Activated naive CD8-positive, alpha-beta T cell treated with anti-CD3 and anti-CD28 coated beads, Interleukin-2, amount 50 U/mL, for 24 hours (primary cell): ENCODE results near the gene SEMA3D.

Source experiments
- ATAC-seq: fragments of 150-1000 bp; cut with Tn5 transposase; one replicate; pipeline ENCODE4 v1.10.0; 2021
- DNase-seq: peaks from one replicate; pipeline ENCODE4 v3.0.0; 2021
- H3K27ac Mint-ChIP-seq: one replicate; pipeline ENCODE4 v1.8.0; 2021; ENCODE audit warnings: mild to moderate bottlenecking, mixed read lengths
- H3K27me3 Mint-ChIP-seq: one replicate; pipeline ENCODE4 v1.8.0; 2021; ENCODE audit warnings: mixed read lengths
- H3K36me3 Mint-ChIP-seq: one replicate; pipeline ENCODE4 v1.8.0; 2021; ENCODE audit warnings: low read depth, mixed read lengths
- H3K4me1 Mint-ChIP-seq: one replicate; pipeline ENCODE4 v1.8.0; 2021; ENCODE audit warnings: mixed read lengths
- H3K4me3 Mint-ChIP-seq: one replicate; pipeline ENCODE4 v1.8.0; 2021; ENCODE audit warnings: mild to moderate bottlenecking, moderate library complexity, mixed read lengths
- H3K9me3 Mint-ChIP-seq: one replicate; pipeline ENCODE4 v1.8.0; 2021; ENCODE audit warnings: mixed read lengths

Gene SEMA3D

DNA sequence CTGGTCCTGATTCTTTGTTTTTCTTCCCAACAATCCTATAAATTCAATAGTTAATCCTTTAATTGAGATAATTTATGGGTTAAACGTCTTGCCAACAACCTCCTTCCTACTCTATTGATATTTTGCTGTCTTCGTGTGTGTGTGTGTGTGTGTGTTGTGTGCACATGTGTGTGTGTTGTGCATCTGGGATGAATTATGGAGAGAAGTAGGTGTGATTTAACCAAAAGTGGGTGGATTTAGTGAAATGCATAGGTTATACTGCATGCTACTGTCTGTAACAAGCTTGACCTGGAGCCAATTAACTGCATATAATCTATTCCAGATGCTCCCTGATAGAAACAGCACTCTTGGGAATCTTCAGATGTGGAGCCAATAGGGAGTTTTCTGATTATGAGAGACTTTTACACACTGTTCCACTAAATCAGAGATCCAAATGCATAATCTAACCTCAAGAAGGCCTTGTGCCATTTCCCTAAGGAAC, 61.2 kb downstream of the SEMA3D start:
- ATAC-seq = no peak
- no peak for DNase-seq
- H3K36me3 Mint-ChIP-seq = no peaks in the 10 kb centered on the region
- no peak overlapping the region for H3K4me3 Mint-ChIP-seq
- no peaks in the 10 kb centered on the region for H3K4me1 Mint-ChIP-seq
- H3K27me3 Mint-ChIP-seq = no peaks in the 10 kb centered on the region
- H3K27ac Mint-ChIP-seq = no peak overlapping the region
- no peaks in the 10 kb centered on the region for H3K9me3 Mint-ChIP-seq

DNA sequence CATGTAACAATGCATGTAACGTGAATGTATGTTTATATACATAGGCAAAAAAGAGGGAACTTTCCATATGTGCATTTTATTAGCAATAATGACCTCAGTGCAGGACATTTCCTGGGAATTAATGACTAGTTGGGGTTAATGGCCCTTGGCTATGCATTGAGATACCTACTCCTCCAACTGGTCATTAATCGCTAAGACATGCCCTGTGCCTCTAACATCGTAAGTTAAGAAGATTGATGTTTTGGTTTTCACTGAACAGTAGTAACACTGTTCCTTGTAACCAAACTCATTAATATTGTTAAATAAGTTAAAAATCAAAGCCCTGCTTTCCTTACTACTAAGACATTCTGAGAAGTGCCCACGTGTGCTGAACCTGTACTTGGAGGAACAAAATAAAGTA, 61.7 kb downstream of the SEMA3D start:
- Mint-ChIP-seq H3K4me3 (no peak overlapping the region), H3K27ac (no peak overlapping the region), H3K9me3 (no peaks in the 10 kb centered on the region), H3K36me3 (no peaks in the 10 kb centered on the region), H3K27me3 (no peaks in the 10 kb centered on the region), H3K4me1 (no peaks in the 10 kb centered on the region)
- no peak for DNase-seq
- no peak for ATAC-seq

DNA sequence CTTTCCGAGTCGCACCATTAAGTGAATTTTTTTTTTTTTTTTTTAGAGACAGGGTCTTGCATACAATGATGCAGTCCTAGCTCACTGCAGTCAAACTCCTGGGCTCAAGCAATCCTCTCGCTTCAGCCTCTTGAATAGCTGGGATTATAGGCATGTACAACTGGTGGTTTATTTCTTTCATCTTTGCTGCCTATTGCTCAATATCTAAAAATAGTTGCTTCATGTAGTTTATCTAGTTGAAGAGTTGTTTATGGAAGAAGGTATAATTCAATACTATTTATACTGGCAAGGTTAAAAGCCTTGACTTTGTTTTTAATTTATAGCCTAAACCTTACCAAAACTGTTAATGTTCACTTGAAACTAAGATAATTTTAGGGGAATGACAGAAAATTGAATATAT, 66.9 kb downstream of the SEMA3D start:
- Mint-ChIP-seq H3K9me3 (no peaks in the 10 kb centered on the region), H3K4me3 (no peak overlapping the region), H3K27me3 (no peaks in the 10 kb centered on the region), H3K27ac (no peak overlapping the region), H3K4me1 (no peaks in the 10 kb centered on the region), H3K36me3 (no peaks in the 10 kb centered on the region)
- DNase-seq = no peak
- ATAC-seq = no peak

DNA sequence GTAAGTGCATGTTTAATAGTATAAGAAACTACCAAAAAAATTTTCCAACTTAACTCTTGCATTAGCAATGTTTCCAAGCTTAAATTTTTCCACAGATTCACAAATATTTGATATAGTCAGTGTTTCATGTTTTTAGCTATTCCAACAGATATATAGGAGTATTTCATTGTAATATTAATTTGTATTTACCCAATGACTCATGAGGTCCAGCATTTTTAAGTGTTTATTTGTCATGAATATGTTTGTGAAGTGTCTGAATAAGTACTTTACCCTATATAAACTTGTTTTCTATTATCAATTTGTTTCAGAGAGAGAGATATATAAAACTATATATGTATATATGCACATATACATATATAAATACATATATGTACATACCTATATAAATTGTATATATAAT, 71.0 kb downstream of the SEMA3D start:
- no peaks in the 10 kb centered on the region for H3K27me3 Mint-ChIP-seq
- no peaks in the 10 kb centered on the region for H3K4me1 Mint-ChIP-seq
- ATAC-seq (no peak), DNase-seq (no peak)
- no peaks in the 10 kb centered on the region for H3K36me3 Mint-ChIP-seq
- no peak overlapping the region for H3K27ac Mint-ChIP-seq
- H3K9me3 Mint-ChIP-seq = no peaks in the 10 kb centered on the region
- no peak overlapping the region for H3K4me3 Mint-ChIP-seq

DNA sequence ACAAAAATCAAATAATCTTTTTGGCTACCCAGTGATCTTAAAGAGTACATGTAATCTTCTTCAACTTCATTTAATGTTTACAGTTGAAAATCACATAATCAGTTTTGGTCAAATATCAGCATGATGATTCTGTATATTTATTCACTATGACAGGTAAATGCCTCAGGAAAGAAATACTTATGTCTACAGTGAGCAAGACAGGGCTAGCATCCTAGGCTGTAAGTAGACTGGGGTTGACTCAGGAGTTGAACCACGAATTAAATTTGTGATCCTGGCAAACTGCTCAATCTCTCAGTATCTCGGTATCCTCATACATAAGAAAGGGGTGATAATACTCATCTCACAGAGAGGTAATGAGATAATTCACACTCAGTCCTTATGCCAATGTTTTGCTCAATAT, 71.8 kb downstream of the SEMA3D start:
- H3K36me3 Mint-ChIP-seq = no peaks in the 10 kb centered on the region
- H3K4me3 Mint-ChIP-seq = no peak overlapping the region
- H3K4me1 Mint-ChIP-seq = no peaks in the 10 kb centered on the region
- no peaks in the 10 kb centered on the region for H3K27me3 Mint-ChIP-seq
- no peak for ATAC-seq
- DNase-seq = no peak
- H3K9me3 Mint-ChIP-seq = no peaks in the 10 kb centered on the region
- H3K27ac Mint-ChIP-seq = no peak overlapping the region

DNA sequence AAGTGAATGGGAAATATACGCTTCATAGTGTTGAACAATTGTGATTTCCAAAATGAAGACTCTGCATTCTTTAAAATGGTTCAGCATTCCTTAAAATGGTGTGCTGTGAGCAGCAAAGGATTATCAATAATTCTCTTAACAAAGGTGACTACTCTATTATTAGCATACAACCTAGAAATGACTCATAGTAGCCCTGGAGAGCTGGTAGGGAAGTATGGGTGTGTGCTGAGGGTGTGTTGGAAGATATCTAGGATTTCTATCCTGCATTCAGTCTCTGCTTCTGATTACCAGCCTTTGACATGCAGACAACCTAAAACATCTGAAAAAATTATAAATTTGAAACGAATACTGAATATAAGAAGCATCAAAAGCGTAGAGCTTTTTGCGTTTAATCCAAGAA, 72.5 kb downstream of the SEMA3D start:
- Mint-ChIP-seq H3K36me3 (no peaks in the 10 kb centered on the region), H3K27me3 (no peaks in the 10 kb centered on the region), H3K9me3 (no peaks in the 10 kb centered on the region), H3K27ac (no peak overlapping the region), H3K4me1 (no peaks in the 10 kb centered on the region), H3K4me3 (no peak overlapping the region)
- no peak for DNase-seq
- no peak for ATAC-seq

DNA sequence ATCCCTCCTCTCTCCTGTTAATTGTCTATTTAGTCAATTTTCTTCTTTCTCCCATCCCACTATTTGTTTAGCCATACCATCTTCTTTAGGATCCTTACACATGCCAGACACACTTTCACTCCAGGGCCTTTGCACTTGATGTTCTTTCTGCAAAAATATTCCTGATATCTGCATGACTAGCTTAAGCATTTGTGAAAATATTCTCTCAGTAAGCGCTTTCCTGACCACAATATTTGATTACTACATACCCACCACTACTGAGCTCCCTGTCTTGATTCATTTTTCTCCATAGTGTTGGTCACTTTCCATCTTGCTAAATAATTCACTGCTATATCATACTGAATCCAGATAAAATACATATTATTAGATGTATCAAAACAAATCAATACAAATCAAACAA, 75.1 kb downstream of the SEMA3D start:
- Mint-ChIP-seq H3K27me3 (no peaks in the 10 kb centered on the region), H3K27ac (no peak overlapping the region), H3K9me3 (no peaks in the 10 kb centered on the region), H3K4me1 (no peaks in the 10 kb centered on the region), H3K4me3 (no peak overlapping the region), H3K36me3 (no peaks in the 10 kb centered on the region)
- DNase-seq (no peak), ATAC-seq (no peak)

DNA sequence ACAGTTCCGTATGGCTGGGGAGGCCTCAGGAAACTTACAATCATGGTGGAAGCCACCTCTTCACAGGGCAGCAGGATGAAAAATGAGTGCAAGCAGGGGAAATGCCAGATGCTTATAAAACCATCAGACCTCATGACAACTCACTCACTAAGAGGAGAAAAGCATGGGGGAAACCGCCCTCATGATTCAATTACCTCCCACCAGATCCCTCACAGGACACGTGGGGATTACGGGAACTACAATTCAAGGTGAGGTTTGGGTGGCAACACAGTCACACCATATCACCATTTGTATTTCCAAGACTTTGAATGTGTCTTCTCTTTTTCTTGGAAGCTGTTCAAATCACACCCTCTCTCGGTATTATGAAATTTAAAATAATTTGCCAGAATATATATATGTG, 80.1 kb downstream of the SEMA3D start:
- no peaks in the 10 kb centered on the region for H3K9me3 Mint-ChIP-seq

DNA sequence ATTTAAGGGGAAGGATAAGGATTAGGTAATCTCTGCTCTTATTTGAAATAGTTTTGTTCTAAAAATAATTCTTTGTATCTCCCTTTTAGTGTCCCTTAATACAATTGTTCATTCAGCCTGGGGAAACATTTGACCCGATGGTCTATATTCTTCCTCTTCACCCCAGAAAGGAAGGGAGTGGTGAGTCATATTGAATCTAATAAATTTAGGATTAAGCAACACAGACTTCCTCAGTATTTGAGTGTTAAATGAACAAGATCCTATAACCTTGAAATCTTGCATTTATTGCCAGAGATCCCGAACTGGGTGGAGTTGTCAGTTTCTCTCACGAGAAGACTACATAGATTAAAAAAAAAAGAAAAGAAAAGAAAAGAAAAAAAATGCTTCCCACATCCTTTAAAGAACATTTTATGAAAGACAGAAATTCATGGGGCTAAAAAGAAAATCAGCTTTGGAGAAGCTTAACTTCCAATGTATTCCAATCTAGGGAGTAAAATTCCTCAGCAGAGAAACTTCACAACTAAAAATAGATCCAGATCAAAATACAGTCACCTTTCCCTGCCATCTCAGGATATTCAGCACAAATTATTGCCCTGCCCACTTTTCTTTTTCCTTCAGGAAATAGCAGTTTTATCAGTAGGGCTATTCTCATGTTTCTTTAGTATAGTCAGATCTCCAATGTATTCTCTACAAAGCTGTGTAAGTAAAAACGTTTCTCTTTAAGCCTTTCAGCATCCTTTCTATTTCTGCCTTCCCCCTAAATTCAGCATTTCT, 82.2 kb downstream of the SEMA3D start:
- no peaks in the 10 kb centered on the region for H3K4me1 Mint-ChIP-seq
- ATAC-seq (no peak), DNase-seq (no peak)
- no peaks in the 10 kb centered on the region for H3K9me3 Mint-ChIP-seq
- no peak overlapping the region for H3K27ac Mint-ChIP-seq
- H3K27me3 Mint-ChIP-seq = no peaks in the 10 kb centered on the region
- H3K4me3 Mint-ChIP-seq = no peak overlapping the region
- H3K36me3 Mint-ChIP-seq = no peaks in the 10 kb centered on the region

More for the DNA sequence above, 80.1 kb downstream of the SEMA3D start:
- Mint-ChIP-seq H3K4me3 (no peak overlapping the region), H3K4me1 (no peaks in the 10 kb centered on the region), H3K36me3 (no peaks in the 10 kb centered on the region), H3K27ac (no peak overlapping the region), H3K27me3 (no peaks in the 10 kb centered on the region)
- ATAC-seq = no peak
- DNase-seq = no peak

DNA sequence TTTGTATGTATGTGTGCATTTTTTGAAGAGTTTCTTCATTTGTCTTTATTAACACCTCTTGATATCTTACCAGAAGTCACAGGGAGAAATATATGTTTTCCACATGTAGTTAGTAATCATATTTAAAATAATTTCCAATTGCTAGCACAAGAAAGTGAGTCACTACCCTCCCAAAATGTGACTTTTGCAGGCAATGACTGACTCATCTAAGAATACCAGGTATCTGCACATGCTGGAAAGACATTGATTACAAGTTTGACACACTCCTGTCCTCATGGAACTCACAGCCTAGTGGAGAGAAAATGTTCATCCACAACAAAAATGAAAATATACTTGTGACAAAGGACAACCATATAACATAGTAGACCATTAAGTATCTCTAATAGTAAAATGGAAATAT, 82.9 kb downstream of the SEMA3D start:
- H3K4me3 Mint-ChIP-seq = no peak overlapping the region
- DNase-seq (no peak), ATAC-seq (no peak)
- H3K4me1 Mint-ChIP-seq = no peaks in the 10 kb centered on the region
- H3K27me3 Mint-ChIP-seq = no peaks in the 10 kb centered on the region
- H3K9me3 Mint-ChIP-seq = no peaks in the 10 kb centered on the region
- no peak overlapping the region for H3K27ac Mint-ChIP-seq
- H3K36me3 Mint-ChIP-seq = no peaks in the 10 kb centered on the region

DNA sequence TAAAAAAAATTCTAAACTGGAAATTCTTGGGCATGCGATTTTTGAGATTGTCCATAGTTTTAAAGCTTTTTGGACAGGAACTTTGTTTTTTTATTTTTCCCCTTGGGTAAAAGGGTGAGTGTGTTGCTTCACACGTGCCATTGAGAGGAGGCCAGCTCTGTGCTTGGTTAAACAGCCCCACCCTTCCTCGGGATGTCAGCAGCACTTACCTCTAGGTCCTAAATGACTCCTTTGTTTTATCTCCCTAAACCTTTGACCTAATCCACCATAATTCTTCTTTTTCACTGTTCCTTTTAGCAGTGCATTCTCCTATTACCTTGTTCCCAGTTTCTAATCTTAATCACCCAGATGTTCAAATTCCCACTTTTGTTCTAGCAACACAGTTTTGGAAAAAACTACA, 83.5 kb downstream of the SEMA3D start:
- Mint-ChIP-seq H3K9me3 (no peaks in the 10 kb centered on the region), H3K4me3 (no peak overlapping the region), H3K36me3 (no peaks in the 10 kb centered on the region), H3K4me1 (no peaks in the 10 kb centered on the region), H3K27me3 (no peaks in the 10 kb centered on the region), H3K27ac (no peak overlapping the region)
- DNase-seq (no peak), ATAC-seq (no peak)

DNA sequence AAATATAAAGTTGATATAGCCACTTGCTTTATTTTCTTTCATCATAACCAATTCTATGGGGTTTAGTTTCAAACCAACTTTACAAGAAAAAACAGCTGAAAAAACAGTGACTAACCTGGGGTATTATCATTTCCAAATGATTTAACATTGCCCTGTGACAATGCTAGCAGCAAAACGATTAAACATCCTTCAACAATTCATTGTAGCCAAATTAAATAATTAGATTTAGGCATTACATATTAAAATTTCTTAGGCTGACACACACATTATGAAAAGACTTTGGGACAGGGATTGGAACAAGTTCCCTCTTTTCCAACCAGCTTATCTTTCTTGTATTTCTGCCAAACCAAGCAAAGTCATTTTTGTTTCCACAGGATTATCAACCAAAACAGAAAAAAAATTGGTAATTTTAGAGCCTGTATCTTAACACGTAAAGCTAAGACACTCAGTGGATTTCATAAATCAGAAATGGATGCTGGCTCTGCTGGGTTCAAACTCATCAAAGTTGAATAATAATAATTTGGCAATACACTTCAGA, 84.0 kb downstream of the SEMA3D start:
- H3K27ac Mint-ChIP-seq = no peak overlapping the region
- no peaks in the 10 kb centered on the region for H3K9me3 Mint-ChIP-seq
- ATAC-seq = no peak
- no peaks in the 10 kb centered on the region for H3K4me1 Mint-ChIP-seq
- H3K4me3 Mint-ChIP-seq = no peak overlapping the region
- no peaks in the 10 kb centered on the region for H3K36me3 Mint-ChIP-seq
- H3K27me3 Mint-ChIP-seq = no peaks in the 10 kb centered on the region
- DNase-seq = no peak

DNA sequence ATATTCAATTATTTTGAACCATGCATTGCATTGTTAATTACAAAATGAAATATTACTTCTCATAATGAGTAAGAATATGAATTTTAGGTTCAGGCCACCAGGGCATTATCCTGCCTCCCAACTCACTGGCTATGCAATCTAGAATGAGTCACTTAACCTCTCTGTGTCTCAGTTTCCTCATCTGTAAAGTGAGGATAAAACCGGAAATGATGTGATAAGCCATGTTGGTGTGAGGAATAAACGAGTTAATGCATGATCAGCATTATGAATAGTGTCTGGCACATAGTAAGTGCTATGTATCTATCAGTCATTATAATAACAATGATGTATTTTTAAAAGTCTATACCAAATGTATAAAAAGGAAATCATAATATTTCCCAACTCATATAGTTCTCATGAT, 85.5 kb downstream of the SEMA3D start:
- DNase-seq = no peak
- Mint-ChIP-seq H3K27ac (no peak overlapping the region), H3K36me3 (no peaks in the 10 kb centered on the region), H3K4me1 (no peaks in the 10 kb centered on the region), H3K27me3 (no peaks in the 10 kb centered on the region), H3K4me3 (no peak overlapping the region), H3K9me3 (no peaks in the 10 kb centered on the region)
- ATAC-seq = no peak

DNA sequence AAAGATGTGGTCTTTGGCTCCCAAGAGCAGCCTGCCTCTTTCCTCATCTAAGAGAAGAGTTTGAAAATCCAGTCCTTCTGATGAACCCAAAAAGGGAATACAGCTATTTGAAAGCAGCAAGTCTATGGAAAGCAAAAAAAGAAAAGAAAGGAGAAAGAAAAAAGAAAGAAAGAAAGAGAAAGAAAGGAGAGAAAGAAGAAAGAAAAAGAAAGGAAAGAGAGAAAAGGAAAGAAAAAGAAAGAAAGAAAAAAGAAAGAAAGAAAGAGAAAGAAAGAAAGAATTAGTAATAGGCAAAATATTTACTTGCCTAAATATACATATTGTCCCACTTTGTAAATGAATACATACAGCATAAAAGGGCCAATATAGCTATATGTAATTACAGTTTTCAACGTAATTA, 89.0 kb downstream of the SEMA3D start:
- no peaks in the 10 kb centered on the region for H3K4me1 Mint-ChIP-seq
- H3K9me3 Mint-ChIP-seq = no peaks in the 10 kb centered on the region
- H3K4me3 Mint-ChIP-seq = no peak overlapping the region

DNA sequence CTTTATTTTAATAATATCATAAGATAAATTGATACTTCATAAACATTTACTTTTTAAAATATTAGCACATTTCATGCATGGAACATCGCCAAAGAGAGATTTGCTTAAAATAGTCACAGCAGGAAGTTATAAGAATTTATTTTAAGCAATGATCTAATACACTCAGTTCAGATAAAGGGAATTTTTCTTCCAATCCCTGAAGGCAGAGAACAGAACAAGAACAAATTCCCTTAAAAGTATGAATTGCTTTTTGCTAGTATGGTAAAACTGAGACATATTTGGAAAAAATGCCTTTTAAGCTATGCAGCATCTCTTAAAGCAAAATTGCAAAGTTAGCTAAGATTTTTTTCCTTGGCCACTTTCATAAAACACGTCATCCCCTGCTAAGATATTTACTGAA, 91.0 kb downstream of the SEMA3D start:
- DNase-seq (no peak), ATAC-seq (no peak)
- H3K27ac Mint-ChIP-seq = no peak overlapping the region
- H3K4me3 Mint-ChIP-seq = no peak overlapping the region
- H3K4me1 Mint-ChIP-seq = no peaks in the 10 kb centered on the region
- H3K27me3 Mint-ChIP-seq = no peaks in the 10 kb centered on the region
- no peaks in the 10 kb centered on the region for H3K36me3 Mint-ChIP-seq
- H3K9me3 Mint-ChIP-seq = no peaks in the 10 kb centered on the region

More for the DNA sequence above, 89.0 kb downstream of the SEMA3D start:
- ATAC-seq (no peak), DNase-seq (no peak)
- Mint-ChIP-seq H3K27me3 (no peaks in the 10 kb centered on the region), H3K36me3 (no peaks in the 10 kb centered on the region), H3K27ac (no peak overlapping the region)

DNA sequence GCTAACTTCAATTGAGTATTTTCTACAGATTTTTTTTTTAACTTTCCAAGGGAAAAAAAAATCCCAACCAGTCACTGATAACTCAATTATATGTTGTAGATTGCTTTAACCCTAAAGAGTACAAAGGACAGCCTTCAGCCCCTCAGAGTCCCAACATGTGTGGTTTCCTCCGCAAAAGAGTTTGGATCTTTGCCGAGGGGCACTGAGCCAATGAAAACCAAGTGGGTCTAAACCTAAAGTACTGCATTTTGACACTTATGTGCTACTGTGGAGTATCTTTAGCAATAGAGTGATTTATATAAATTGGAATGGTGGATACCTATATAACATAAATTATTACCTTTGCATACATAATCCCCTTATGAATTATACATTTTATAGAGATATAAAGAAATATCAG, 91.5 kb downstream of the SEMA3D start:
- Mint-ChIP-seq H3K36me3 (no peaks in the 10 kb centered on the region), H3K4me3 (no peak overlapping the region), H3K9me3 (no peaks in the 10 kb centered on the region), H3K27me3 (no peaks in the 10 kb centered on the region), H3K4me1 (no peaks in the 10 kb centered on the region), H3K27ac (no peak overlapping the region)
- DNase-seq = no peak
- no peak for ATAC-seq
